GM18505 (cell line): ENCODE data around the gene NLN.
"Not testable (repeated sequence)": the region's sequence is repeated elsewhere in the genome, so short reads cannot be mapped to it uniquely, and the experiment has no call there.

ENCODE experiments used
- ATAC-seq: cut with Tn5 transposase; IDR thresholded peaks from one replicate; pipeline ENCODE4 v1.9.1; 2021; ENCODE audit not compliant: unreplicated experiment
- POLR2A ChIP-seq: IDR thresholded peaks from 4 replicates; pipeline ENCODE4 v1.6.1; 2011; ENCODE audit warnings: borderline replicate concordance; ENCODE audit not compliant: insufficient read depth, insufficient read length; ENCODE audit errors: extremely low read depth

Gene NLN

DNA sequence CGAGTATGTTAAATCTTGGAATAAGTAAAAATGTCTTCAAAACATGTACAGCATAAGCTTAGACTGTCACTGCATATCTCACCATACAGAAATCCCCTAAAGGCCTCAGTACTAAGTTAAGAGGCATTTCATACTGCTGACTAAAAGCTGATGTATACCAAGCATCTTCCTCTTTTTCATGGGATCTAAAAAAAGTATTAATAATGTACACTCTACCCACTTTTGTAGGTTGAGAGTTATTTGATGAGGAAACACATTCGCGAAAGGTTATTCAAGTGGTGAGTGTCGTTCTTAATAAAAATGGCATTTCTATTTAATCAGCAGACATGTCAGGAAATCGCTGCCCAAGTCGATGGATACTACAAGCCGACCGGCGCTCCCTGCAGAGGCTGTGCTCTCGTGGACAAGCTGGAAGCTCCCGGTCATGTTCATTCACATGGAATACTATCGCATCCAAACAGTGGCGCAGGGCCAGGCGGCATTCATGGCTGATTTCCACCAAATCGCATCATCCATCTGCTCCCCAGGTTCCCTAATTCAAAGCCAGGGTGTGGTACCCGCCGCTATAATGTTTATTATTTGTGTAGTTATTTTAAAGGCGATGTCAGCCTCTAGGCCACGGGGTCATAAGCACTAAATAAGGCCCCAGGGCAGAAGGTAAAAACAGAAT, 820 bp upstream of the NLN start:
- peak; percentile 1 for ATAC-seq
- TF ChIP-seq POLR2A = no peak

DNA sequence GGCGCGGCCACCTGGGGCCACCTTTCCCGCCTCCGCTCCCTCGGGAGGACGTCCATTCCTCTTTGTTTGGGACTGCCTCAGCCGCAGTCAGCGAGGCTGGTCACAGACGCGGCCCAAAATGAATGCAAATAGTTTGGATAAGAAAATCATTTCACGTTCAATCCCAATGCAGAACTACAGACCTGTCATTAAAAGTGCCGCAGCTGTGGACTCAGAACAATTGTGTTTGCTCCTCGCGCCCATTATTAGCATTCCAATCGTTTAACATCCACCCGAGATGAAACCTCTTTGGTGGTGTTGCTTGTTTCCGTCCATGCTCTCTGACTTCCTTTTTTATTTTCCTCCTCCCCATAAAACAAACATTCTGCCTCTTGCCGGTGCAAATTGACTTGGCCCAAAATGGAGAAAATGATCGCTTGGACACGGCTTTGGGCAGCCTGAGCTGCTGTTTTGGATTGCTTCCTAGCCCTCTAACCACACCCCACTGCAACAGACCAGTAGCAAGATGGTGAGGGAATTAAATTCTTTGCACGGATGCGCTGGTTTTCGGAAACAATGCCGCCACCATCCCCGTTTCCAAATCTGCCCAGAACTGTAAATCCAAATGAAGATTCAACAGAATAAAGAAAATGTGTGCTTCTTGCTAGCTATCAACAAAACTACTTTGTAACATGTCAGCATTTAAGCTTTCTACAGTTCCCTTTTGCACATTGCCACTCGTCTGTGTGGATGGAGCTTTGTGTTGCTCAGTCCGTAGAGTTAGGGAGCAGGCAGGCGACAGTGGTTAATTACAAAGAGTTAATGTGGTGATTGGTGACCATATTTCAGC, 784 bp downstream of the NLN start:
- no peak for TF ChIP-seq POLR2A
- ATAC-seq = no peak

DNA sequence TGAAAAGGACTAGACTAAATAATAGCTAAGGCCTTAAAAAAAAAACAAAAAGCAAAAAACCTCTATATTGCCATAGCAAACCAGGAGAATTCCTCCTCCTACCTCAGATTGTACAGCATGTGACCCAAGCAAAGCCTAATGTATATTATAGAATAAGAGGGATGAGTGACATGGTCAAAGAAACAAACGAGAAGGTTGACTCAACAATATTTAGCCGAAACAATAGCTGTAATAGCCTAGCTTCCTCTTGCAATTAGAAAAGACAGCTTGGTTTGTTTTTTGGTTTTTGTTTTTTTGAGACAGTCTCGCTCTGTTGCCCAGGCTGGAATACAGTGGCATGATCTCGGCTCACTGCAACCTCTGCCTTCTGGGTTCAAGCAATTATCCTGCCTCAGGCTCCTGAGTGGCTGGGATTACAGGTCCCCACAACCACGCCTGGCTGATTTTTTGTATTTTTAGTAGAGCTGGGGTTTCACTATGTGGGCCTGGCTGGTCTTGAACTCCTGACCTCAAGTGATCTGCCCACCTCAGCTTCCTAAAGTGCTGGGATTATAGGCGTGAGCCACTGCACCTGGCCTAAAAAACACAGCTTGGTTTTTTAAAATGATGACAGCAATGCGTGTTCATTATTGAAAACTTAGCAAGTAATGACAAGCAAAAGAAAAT, 5.6 kb downstream of the NLN start:
- ATAC-seq = no peak
- no peak for TF ChIP-seq POLR2A

GRCh38 chr5:65728218-65728617, 6.2 kb downstream of the NLN start:
- ATAC-seq = no peak
- no peak for TF ChIP-seq POLR2A

GRCh38 chr5:65730910-65731309, 8.9 kb downstream of the NLN start:
- no peak for TF ChIP-seq POLR2A
- ATAC-seq = no peak

DNA sequence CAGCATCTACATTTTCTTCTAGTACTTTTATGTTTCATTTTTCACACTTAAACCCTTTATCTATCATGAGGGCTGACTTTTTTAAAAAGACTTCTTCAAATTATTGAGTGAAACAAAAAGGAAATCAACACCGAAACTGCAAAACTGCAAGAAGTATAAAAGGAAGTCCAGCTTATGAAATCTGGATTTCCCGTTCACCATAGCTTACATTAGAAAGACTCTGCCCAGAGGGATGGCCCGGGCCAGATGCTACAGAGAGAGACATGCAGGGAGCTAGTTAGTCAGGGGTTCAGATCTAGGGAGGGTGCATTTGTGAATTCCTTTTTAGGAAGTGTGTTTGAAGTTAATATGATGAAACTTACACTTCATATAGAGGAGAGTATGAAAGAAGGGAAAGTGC, 10.0 kb downstream of the NLN start:
- ATAC-seq = not testable (repeated sequence)

- not testable (repeated sequence) for ATAC-seq
Observed at GRCh38 chr5:65734196-65734775, 12.3 kb downstream of the NLN start.

DNA sequence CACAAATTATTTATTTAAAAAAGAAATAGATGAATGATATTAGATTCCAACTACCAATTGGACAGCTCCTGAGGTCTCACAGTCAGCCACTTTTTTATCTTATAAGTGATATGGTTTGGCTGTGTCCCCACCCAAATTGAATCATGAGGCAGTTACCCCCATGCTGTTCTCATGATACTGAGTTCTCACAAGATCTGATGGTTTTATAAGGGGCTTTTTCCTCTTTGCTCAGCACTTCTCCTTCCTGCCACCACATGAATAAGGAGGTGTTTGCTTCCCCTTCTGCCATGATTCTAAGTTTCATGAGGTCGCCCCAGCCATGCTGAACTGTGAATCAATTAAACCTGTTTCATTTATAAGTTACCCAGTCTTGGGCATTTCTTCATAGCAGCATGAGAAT, 12.9 kb downstream of the NLN start:
- ATAC-seq = no peak
- TF ChIP-seq POLR2A = no peak

DNA sequence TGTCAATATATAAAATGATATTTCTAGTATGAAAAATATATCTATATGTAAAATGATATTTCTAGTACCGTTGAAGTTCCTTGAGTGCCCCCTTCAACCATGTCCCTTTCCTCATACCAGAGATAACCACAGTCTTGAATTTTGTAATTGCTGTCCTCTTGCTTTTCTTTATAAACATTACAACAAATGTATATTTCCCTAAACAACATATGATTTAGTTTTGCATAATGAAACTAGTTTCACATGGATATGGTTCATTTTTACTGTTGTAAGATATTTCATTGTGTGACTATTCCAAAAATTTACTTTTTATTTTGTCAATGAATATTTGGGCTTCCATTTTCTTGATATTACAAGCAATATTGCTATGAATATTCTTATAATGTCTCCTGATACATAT, 14.0 kb downstream of the NLN start:
- no peak for ATAC-seq
- no peak for TF ChIP-seq POLR2A

- TF ChIP-seq POLR2A = no peak
- ATAC-seq = no peak
Observed at GRCh38 chr5:65737842-65738241, 15.8 kb downstream of the NLN start.

DNA sequence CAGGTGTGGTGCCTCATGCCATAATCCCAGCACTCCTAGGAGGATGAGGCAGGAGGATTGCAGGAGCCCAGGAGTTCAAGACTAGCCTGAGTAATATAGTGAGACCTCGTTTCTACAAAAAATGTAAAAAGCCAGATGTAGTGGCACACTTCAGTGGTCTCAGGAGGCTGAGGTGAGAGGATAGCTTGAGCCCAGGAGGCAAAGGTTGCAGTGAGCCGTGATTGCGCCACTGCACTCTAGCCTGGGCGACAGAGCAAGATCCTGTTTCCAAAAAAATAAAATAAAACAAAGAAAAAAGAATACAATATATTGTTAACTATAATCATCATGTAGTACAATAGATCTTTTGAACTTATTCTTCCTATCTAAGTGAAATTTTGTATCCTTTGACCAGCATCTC, 16.3 kb downstream of the NLN start:
- no peak for ATAC-seq
- TF ChIP-seq POLR2A = no peak

DNA sequence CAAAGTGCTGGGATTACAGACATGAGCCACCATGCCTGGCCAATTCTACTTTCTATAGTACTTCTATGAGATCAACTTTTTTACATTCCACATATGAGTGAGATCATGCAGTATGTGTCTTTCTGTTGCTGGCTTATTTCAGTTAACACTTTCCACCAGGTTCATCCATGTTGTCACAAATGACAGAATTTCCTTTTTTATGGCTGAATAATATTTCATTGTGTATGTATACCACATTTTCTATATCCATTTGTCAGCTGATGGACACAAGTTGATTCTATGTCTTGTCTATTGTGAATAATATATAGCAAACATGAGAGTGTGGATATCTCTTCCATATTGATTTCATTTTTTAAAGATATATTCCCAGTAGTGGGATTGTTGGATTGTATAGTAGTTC, 17.2 kb downstream of the NLN start:
- no peak for TF ChIP-seq POLR2A
- no peak for ATAC-seq

- ATAC-seq = peak; percentile 87
- no peak for TF ChIP-seq POLR2A
Observed at GRCh38 chr5:65742565-65743231, 20.7 kb downstream of the NLN start.

- TF ChIP-seq POLR2A = no peak
- no peak for ATAC-seq
Observed at GRCh38 chr5:65749221-65749844, 27.3 kb downstream of the NLN start.

- no peak for ATAC-seq
- TF ChIP-seq POLR2A = no peak
Observed at GRCh38 chr5:65749956-65750355, 28.0 kb downstream of the NLN start.
